Epithelial cell of esophagus (primary cell): ENCODE results near the gene TRAM2.

ENCODE experiments used
- DNase-seq: peaks from one replicate; pipeline ENCODE4 v3.0.0; 2010; ENCODE audit warnings: low read depth
- H3K4me3 ChIP-seq: 2 replicates; pipeline ENCODE4 v1.5.1; 2011; ENCODE audit warnings: mild to moderate bottlenecking, low read length, control low read depth
- TF ChIP-seq, protein P1 (sequence below): IDR thresholded peaks from 2 replicates; pipeline ENCODE4 v1.5.1; 2011; ENCODE audit warnings: low read depth, mild to moderate bottlenecking, low read length, control low read depth, inconsistent platforms; ENCODE audit not compliant: insufficient read depth; ENCODE audit errors: missing control alignments

TRAM2 gene

DNA sequence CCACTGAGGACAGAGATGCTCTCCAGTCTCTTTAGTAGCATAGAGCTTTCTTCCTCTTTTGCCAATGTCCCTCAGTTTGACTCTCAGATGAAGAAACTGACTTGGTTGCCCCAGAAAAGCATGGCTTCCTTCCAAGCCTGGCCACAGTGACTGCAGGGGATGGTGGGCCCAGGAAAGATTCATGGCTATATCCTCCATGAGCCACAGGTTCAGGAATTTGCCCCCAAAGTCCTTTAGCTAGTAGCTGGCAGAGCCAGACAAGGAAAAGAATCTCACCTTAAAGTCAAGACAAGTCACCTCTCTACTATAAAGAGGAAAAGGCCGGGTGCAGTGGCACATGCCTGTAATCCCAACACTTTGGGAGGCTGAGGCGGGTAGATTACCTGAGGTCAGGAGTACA lies 43.4 kb downstream of the TRAM2 start:
- no peak for DNase-seq
- H3K4me3 ChIP-seq: no peak overlapping the region
- TF ChIP-seq, protein P1, sequence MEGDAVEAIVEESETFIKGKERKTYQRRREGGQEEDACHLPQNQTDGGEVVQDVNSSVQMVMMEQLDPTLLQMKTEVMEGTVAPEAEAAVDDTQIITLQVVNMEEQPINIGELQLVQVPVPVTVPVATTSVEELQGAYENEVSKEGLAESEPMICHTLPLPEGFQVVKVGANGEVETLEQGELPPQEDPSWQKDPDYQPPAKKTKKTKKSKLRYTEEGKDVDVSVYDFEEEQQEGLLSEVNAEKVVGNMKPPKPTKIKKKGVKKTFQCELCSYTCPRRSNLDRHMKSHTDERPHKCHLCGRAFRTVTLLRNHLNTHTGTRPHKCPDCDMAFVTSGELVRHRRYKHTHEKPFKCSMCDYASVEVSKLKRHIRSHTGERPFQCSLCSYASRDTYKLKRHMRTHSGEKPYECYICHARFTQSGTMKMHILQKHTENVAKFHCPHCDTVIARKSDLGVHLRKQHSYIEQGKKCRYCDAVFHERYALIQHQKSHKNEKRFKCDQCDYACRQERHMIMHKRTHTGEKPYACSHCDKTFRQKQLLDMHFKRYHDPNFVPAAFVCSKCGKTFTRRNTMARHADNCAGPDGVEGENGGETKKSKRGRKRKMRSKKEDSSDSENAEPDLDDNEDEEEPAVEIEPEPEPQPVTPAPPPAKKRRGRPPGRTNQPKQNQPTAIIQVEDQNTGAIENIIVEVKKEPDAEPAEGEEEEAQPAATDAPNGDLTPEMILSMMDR: no peak

DNA sequence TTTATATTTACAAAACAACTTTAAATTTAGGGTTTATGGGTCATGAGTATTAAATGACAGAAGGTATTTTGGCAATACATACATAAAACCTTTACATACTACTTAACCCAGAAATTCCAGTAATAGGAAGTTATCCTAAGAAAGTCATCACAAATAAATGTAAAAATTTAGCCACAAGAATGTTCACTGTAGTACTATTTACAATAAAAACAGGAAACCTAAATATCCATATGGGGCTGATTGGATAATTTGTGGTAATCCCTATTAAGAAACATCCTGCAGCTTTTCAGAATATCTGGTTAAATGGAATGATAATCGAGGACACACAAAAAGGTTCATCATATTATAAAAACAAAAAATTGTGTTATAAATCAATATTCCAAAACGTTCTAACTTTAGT lies 44.4 kb downstream of the TRAM2 start:
- DNase-seq: no peak
- TF ChIP-seq, protein P1: no peak
- H3K4me3 ChIP-seq: no peak overlapping the region

GRCh38 chr6:52531834-52532233 lies 45.0 kb downstream of the TRAM2 start:
- TF ChIP-seq, protein P1: no peak
- DNase-seq: no peak
- H3K4me3 ChIP-seq: no peak overlapping the region

GRCh38 chr6:52531396-52531795 lies 45.5 kb downstream of the TRAM2 start:
- no peak for DNase-seq
- H3K4me3 ChIP-seq: no peak overlapping the region
- TF ChIP-seq, protein P1: no peak

DNA sequence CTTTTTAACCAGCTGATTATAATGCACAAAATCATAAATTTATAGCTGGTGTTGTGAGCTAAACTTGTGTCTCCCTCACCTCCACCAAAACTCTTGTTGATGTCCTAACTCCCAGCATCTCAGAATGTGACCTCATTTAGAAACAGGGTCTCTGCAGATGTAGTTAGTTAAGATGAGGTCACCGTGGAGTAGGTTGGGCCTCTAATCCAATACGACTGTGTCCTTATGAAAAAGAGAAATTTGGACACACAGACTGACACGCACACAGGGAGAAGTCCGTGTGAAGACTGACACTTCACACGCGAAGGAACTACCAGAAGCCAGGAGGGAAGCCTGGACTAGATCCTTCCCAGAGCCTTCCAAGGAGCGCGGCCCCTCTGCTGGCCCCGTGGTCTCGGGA lies 46.5 kb downstream of the TRAM2 start:
- no peak for DNase-seq
- H3K4me3 ChIP-seq: no peak overlapping the region
- TF ChIP-seq, protein P1: no peak

- TF ChIP-seq, protein P1: no peak
- DNase-seq: no peak
- H3K4me3 ChIP-seq: no peak overlapping the region
Observed at GRCh38 chr6:52529311-52529710, 47.5 kb downstream of the TRAM2 start.

DNA sequence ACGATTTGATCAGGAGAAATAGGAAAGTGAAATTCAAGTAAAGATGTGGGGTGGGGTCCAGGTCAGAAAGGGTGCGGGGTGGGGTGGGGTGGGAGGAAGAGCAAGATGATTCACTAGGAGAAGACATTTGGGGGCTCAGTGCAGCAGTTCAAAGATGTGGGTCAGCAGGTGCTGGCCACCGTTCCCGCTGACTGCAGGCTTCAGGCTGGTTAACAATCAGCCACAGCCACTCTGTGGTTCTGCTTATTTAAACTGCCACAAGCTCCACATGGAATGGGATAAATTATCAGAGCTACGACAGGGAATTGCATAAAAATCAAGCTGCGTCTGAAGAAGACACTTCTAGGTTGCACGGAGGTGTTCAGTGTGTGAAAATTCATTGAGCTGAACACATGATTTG lies 49.4 kb downstream of the TRAM2 start:
- TF ChIP-seq, protein P1: no peak
- DNase-seq: no peak
- H3K4me3 ChIP-seq: no peak overlapping the region
